Activated T-helper 1 cell treated with Interleukin-2 at 50 U/mL for 16 hours (primary cell): Measurements from ENCODE around the gene BCL2L13.
"Not testable (repeated sequence)": the region's sequence is repeated elsewhere in the genome, so short reads cannot be mapped to it uniquely, and the experiment has no call there.

Experiments
- DNase-seq: peaks from one replicate; pipeline ENCODE4 v3.0.0-alpha.2; 2020; ENCODE audit warnings: low read depth

BCL2L13 gene

DNA sequence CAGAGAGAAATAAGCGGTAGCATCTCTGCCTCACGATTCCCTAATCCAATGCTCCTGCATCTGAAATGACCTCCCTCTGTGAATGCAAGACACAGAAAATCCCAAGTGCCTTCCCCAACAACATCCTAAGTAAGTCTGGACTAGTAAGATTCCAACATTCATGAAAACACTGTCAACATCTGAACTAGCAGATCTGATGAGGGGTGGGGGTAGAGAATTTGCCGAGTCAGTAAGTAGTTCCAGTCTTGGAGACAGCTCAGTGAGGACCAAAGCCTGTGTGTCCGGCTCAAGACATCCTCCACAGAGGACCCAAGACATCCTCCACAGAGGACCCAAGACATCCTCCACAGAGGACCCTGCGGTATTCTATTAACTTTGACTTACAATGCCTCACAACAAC, 126.3 kb downstream of the BCL2L13 start:
- not testable (repeated sequence) for DNase-seq

DNA sequence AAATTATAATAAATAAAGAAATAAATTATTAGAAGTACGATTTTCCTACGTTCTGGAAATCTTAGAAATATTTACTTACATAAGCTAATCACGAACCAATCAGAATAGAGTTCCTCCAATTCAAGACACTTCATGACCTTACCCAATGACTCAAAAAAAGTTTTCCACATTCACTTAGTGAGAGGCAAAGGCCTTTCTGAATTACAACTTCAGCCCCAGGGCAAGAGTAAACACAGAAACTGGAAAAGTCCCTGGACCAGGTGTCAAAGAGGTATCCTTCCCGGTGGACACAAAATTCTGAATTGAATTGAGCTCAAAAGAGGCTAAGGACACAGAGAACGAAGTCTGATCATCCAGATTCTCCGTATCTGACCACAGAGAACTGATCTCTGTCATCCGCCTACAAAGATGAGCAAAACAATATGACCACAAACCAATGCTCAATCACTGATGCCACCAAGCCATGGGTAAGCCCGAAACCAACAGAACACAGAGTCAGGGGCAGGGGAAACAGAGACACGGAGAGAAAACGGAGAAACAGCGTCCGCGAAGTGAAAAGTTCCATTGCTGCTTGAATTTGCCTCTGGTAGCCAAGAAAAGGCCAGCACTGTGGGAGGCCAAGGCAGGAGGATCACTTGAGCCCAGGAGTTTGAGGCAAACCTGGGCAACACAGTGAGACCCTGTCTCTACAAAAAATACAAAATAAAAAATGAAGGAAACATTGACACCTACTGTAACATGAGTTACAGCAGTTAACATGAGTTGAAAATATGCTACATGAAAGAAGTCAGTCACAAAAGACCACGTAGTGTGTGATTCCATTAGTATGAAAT, 128.9 kb downstream of the BCL2L13 start:
- DNase-seq = peak; percentile 23

DNA sequence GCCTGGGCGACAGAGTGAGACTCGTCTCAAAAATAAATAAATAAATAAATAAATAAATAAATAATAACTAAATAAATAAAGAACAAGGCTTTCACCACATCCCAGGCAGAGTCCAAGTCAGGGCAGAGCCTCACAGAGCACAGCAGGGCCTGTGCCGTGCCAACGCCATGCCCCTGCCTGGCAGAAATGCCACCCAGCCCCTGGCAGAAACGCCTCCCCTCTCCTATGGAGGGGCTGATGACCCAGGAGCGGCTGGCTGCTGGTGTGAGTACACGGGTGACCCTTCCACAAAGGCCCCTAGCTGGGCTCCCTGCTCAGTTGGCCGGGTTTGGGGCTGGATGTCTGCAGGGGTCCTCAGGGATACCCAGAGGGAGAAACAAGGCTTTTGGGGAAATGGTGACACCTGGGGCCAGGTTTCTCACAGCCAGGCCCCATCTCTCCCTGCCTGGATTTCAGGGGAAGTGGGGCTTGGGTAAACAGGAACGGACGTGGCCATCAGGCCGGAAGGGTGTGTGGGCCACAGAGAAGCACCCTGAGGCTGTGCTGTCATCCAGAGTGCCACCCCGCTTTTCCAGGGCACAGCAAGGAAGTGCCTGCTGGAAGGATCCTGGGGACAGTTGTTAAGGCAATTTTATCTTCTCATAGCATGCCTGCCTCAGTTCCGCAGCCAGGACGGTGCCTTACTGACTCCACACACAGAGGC, 130.6 kb downstream of the BCL2L13 start:
- no peak for DNase-seq

DNA sequence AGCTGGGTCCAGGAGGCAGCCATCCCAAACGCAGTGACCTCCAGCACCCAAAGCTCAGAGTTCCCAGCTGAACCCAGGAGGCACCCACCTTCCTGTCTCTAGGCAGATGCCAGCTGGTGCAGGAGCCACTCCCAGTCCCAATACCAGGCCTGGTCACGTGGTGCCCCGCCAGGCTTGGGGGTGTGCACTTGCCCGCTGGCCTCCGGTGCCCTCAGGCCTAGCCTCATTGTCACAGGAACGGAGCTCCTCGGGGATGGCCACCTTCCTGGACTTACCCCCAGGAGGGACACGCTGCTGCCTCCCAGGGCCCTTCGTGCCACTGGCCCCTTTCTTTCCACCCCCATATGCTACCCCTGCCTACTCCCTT, 131.1 kb downstream of the BCL2L13 start:
- no peak for DNase-seq

DNA sequence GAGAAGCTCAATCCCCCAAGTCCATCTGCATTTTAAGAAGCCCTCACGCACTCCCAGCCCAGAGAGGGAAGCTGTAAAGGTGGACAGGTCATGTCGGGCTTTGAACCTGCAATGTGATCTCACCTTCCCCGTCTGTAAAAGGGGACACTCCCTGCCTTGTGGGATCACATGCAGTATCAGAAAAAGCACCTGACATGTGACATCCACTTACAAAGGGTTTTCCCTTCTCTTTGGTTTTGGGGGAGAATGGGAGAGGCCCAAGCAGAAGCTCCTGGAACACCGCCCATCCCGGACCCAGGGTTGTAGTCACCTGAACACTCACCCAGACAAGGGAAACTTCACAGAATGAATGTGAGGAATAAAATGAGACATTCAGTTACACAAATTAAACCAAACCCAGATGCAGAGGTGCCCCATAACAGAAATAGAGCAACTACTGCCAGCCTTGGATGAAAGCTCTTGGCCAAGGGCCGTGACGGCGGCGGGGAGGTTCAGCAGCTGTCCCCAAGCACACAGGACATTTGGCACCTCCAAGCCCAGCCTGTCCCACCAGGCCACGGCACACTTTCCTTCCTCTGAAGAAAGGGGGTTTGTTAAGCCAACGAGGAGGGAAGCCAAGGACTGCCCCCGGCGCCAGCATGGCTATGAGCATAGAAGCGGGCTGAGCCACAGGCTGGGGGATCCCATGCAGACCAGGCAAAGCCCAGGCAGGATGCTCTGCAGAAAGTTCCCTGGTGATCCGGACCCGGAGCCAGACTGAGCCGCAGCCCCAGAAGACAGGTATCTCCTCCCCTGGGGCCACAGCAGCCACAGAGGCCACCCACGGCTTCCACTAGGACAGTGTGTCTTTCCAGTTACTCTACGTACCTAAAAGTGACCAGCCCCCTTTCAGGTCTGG, 131.9 kb downstream of the BCL2L13 start:
- no peak for DNase-seq

DNA sequence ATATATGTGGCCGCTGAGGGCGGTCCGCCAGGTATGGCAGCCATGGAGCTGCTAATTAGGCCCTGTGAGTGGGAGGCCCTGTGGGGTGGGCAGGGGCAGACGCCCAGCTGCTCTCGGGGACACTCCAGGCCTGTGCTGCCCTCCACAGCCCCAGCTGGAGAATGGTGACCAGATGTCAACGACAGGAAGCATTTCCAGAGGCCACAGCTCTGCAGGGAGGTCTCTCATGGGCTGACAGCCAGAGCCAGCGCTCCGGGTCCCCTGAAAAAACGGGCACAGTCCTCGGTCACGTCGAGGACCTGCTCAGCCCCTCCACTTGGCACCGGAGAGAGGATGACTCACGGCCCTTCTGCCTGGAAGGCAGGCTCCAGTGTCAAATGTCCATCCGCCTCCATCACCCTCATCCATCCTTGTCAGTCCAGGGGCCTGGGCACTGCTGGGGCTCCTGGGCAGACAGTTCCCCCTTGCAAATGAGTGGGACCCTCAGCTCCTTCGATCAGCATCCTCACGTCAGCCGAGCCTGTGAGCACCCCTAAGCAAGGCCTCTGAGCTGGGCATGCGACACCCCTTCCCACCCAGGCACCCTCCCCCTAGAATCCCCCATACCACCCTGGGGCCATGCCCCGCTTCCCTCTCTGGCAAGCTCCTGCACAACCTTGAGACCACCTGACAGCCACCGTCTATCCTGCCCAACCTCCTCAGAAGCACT, 133.8 kb downstream of the BCL2L13 start:
- DNase-seq = no peak

DNA sequence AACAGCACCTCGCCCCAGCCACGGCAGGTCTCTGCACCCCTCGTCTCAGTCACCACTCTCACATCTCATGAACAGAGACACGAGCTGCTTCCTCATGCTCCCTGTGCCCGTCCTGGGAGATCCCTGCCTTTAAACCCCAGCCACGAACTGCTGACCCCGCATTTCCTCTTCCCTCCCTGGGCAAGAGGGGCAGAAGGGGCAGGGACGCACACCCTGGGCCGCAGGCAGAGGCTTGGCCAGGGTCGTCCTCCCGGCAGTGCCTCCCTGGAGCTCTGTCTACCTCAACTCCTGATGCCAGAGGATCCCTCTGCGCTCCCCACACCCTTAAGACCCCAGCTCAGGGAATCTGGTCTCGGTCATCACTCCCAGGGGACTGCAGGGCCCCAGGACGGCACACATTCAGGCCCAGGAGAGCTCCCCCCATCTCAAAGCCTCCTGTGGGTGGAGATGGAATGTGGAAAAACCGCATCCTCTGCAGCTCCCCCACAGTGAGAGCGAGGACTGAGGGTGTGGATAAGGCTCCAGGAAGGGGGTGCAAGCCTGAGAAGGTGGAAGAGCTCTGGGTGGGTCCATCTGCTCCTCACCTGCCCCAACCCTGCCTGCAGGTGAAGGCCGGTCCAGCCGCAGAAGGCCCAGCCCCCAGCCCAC, 134.5 kb downstream of the BCL2L13 start:
- no peak for DNase-seq

DNA sequence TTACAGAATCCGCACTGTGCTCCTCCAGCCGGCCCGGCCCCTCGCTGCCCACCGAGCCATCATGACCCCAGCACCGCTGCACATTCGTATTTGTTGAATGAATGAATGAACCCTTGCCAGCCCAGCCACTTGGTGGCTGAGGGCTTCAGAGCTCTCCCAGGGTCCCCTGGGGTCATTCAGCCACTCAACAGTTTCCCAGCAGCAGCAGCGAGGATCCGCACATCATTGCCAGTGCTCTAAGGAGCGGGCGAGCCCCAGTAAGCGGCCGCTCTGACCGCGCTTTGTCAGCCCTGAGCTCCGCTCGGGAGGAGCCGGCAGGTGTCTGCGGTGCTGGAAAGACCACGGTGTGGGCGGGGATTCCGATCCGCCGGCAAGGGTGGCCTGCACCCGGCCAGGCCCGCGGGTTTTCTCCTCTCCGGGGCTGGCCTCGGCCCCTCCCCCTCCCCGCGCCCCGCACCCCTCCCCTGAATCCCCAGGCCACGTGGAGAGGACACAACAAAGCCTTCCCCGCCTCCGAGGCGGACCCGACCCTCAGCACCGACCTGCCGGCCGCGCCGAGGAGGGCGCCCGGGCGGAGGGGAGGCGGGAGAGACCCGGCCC, 135.1 kb downstream of the BCL2L13 start:
- DNase-seq = peak; percentile 46

DNA sequence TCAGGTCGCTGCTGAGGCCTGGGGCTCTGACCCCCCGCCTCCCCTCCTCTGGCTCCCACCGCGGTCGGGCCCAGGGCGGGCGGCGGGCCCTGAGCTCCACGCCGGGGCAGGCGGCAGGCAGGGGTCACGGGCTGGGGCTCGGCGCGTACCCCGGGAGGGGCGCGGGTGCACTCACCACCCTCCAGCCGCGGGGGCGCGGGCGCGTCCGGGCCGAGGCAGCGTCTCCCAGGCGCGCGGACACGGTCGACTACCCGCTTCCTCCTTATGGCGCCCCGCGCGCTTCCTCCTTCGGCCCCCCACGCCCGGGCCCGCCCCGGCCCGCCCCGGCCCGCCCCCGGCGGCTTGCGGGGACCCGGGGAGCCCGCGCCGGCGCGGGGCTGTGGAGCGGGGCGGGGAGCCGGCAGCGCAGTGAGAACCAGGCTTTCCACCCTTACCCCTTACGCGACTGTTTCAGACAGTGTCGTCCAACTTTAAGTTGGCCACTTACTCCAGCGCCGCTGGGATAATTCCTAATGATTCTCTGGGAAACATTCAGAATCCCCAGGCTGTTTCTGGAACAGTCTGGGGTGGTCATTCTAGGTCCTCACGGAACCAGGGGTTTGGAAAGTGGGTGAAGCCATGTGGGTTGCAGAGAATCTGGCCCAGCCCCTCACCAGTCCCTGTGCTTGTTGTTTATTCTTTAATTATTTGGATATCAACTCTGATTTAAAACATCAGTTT, 135.8 kb downstream of the BCL2L13 start, which contains the start of gene BID:
Gene BID, minus strand, starts transcription at position 264 of the 720 bp plus-strand sequence. CDS start 24,353 bp downstream, outside the sequence.
- peak; percentile 38 for DNase-seq

DNA sequence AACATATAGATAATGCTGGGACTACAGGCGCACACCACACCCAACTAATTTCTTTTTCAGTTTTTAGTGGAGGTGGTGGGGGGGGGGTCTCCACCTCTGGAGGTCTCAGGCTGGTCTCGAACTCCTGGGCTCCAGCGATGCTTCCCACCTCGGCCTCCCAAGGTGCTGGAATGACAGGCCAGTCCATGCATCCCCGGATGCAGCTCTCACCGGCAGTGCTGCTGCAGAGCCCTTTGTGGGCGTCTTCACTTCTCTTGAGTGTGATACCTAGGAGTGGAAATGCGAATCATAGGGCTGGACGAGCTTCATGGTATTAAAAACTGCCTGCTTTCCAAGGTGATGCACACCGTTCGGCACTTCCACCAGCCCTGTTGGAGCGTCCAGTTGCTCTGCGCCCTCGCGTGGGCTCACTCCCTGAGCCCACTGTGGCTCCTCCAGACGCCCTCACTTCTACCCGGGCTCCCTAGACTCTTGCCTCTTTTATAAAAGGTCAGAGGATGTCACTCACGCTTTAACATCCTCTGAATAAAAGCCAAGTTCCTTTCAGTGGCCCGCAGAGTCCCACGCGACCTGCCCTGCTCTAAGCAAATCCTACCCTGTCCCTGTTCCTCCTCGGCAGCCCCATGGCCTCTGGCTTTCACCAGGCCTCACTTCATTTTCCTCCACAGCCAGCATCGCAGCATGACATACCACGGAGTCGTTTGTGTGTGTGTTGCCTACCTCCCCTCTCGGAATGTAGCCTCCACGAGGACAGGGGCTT, 136.5 kb downstream of the BCL2L13 start:
- DNase-seq = no peak

DNA sequence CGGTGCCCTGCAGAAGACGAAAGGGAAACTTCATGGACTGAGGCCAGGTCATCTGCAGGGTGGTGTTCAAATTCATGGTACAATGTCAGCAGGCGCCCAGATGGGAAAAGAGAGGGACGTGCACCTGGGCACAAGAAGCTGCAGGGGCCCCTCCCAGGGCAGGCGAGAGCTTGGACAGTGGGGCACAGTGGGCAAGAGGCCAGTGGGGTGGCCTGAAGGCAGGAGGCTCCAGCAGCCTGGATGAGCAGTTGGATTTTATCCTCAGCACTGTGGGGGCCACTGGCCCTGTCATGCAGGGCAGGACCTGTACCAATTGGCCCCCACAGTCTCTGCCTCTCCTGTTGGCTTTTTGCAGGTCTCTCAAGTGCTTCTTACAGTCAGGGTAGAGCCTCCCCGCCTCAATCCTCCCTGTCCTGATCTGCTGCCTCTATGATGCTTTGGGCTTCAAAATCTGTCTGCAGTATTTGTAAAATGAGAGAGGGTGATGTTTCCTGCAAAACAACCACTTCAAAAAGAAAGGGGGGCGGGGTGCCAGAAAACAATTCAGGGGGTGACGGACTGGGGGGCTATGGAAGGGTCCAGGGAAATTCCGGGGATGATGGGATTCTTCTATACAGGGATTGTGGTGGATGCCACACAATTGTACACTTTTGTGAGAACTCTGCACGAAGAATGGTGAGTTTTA, 137.4 kb downstream of the BCL2L13 start:
- no peak for DNase-seq

DNA sequence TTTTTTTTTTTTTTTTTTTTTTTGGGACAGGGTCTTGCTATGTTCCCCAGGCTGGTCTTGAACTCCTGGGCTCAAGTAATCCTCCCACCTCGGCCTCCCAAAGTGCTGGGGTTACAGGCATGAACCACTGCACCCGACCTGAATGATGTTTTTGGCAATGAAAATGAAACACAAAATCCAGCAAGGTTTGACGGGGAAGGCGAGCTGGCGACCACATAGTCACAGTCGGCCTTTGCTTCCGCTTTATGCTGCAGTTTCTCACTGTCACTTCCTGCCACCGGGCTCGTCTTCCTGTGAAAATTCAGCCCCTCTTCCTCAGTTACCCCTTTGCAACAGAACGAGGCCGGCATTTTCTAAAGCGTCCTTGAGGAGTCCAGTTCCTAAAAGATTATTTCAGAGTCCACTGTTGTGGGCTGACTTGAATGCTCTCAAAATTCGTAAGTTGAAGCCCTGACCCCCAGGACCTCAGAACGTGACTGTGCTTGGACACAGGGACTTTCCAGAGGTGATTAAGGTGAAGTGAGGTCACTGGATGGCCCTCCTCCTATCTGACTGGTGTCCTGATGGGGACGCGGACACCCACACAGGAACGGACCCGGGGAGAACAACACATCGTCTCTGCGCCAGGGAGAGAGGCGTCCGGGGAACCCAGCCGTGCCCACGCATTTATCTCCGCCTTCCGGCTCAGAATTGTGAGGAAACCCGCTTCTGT, 138.6 kb downstream of the BCL2L13 start:
- peak; percentile 51 for DNase-seq

DNA sequence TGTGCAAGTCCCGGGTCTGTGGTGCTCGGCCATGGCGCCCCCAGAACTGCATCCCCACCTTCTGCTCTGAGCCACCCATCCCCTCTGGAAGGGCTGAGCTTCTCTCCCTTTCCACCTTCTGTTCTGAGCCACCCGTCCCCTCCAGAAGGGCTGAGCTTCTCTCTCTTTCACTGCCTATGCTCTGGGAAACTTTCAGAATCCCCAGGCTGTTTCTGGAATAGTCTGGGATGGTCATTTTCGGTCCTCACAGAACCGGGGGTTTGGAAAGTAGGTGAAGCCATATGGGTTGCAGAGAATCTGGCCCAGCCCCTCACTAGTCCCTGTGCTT, 139.1 kb downstream of the BCL2L13 start:
- DNase-seq = no peak

DNA sequence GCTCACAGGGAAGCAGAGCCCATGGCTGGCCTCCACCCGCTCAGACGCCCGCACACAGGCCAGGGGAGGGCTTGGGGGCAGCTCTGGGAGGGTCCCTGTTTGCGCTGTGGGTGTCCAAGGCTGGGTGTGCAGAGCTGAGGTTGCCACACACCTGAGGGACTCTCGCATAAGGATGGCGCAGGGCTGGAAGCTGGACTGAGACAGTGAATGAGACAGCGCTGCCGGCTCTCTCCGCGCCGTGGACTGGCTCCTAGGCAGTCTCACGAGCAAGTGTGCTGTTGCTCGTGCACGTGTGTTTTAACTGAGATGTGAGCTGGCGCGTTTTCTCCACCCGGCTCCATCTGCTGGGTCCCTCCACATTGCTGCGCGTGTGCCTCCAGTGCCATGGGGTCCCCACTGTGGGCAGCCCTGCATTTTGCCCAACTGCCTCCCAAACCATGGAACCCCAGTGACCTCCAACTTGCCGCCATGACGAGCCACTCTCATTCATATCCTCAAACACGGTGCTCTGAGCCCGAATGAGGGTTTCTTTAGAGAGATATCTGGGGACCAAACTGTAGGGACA, 139.9 kb downstream of the BCL2L13 start:
- no peak for DNase-seq

DNA sequence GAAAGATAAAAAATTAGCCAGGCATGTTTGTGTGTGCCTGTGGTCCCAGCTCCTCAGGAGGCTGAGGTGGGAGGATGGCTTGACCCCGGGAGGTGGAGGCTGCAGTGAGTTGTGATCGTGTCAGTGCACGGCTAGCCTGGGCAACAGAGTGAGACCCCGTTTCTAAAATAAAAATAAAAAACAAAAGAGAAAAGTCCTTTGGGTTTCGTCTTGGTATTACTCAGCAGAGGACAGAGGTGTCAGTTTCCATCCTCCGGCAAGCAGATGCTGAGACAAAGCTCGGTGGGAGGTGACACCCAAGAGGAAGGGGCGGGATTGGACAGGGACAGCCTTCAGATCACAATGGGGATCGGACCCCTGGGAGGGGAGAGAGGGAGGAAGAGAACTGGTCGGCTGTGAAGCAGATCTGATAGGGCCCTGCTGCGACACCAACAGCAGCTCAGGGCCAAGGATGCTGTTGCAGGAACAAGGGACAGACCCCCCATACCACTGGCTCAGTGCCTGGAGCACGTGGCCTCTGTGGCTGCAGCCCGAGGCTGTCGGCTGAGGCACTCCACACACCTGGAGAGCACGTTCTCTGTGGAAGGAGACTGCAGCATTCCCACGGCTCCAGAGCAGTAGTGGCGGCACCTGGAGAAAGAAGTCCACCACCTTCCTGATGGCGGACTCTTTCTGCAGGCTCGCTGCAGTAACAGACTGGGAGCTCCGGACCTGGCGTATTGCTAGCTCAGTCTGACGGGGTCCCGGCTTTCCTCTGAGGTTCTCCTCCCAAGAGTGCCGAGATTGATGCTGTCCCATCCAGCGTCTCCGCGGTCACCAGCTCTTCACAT, 140.9 kb downstream of the BCL2L13 start:
- no peak for DNase-seq

DNA sequence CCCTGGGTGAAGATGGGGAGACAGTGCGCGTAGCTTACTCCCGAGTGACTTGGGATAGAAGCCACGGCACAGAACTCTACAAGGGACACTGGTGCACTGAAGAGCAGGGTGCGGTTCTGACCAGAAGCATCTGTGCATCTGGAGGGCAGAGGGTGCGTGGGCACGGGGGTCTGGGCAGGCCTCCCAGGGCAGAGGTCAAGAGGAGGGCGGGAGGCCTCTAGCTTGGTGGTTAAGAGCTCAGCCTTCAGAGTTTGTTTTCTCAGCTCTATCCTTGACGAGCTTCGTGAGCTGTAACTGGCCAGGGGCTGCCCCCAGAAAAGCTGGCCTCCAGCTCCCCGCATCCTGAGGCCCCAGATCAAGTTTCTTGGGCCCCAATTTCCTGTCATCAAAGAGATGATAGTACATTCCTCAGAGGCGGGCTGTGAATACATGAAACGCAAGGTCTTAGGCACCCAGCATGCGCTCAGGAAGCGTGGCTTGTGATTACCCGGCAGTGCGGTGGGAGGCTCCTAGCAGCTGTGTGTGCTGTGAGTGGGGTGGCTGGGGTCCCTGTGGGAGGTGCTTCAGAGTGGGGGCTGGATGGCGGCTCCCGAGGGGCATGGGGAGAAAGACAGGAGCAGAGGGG, 141.7 kb downstream of the BCL2L13 start:
- DNase-seq = no peak
